ENCODE data around the gene CHST1. TPM values are rescaled to one million over a fixed set of nuclear protein-coding genes. Genes with fewer than 3 reads are reported as not detected.

CHST1 gene
- total RNA-seq, 1 donor from 2014 or later: 0.23 TPM

DNA sequence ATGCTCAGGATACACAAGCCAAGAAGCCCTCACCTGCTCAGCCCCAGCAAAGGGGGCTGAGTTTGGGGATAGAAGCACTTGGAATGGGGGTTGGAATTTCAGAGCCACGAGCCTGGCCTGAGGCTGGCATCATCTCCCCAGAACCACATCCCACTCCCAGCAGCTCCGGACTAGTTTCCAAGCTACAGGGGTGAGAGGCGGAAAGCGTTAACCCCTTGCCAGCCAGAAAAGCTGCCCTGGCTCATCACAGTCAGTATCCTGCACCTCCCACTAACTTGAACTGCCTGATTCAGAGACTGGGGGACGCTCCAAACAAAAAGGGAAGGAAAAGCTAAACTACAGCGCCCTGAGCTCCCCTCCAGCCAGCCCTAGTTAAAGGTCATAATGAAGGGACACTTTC is 19.0 kb upstream of the CHST1 start:
- no peak overlapping the region for H3K27ac Mint-ChIP-seq

GRCh38 chr11:45683271-45684058 is 18.0 kb upstream of the CHST1 start:
- H3K4me3 Mint-ChIP-seq: no peak overlapping the region
- H3K36me3 Mint-ChIP-seq (ENCODE audit: low read depth): no peaks in the 10 kb centered on the region
- no peaks in the 10 kb centered on the region for H3K9me3 Mint-ChIP-seq
- peaks cover 15% of the 10 kb centered on the region for H3K27me3 Mint-ChIP-seq (ENCODE audit: insufficient read depth)
- no peak overlapping the region for H3K27ac Mint-ChIP-seq
- no peak for DNase-seq (ENCODE audit: low spot score)
- intact Hi-C loops (cut with micrococcal nuclease): no loop called here
- H3K4me1 Mint-ChIP-seq (ENCODE audit: low read depth): no peaks in the 10 kb centered on the region

More for the DNA sequence above, 19.0 kb upstream of the CHST1 start:
- Mint-ChIP-seq H3K9me3 (no peaks in the 10 kb centered on the region), H3K36me3 (ENCODE audit: low read depth) (no peaks in the 10 kb centered on the region), H3K4me1 (ENCODE audit: low read depth) (no peaks in the 10 kb centered on the region), H3K4me3 (no peak overlapping the region), H3K27me3 (ENCODE audit: insufficient read depth) (peaks cover 20% of the 10 kb centered on the region)
- no peak for DNase-seq (ENCODE audit: low spot score)
- intact Hi-C loops (cut with micrococcal nuclease): no loop called here

DNA sequence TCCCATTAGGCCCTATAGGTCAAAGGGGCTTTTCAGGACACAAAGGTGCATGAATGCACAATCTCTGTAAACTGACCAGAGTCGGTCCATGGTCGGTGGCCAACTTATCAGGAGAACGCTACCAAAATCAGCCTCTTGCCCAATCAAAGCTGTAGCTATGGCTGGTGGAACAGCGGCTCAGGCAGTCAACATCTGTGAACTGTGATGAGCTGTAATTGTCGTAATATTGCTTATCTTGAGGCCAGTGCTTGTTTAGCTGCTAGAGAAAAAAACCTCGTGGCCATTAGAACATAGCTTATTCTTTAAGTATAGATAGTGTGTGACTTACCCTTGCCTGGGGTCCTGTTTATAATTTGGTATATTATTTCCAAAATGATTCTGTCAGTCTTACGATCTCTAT is 14.4 kb upstream of the CHST1 start:
- DNase-seq (ENCODE audit: low spot score): no peak
- intact Hi-C loops (cut with micrococcal nuclease): no loop called here
- H3K4me3 Mint-ChIP-seq: no peak overlapping the region
- H3K27me3 Mint-ChIP-seq (ENCODE audit: insufficient read depth): peaks cover 10% of the 10 kb centered on the region
- no peaks in the 10 kb centered on the region for H3K36me3 Mint-ChIP-seq (ENCODE audit: low read depth)
- H3K9me3 Mint-ChIP-seq: no peaks in the 10 kb centered on the region
- H3K27ac Mint-ChIP-seq: no peak overlapping the region
- no peaks in the 10 kb centered on the region for H3K4me1 Mint-ChIP-seq (ENCODE audit: low read depth)

GRCh38 chr11:45678976-45679375 is 13.6 kb upstream of the CHST1 start:
- intact Hi-C loops (cut with micrococcal nuclease): no loop called here
- Mint-ChIP-seq H3K4me1 (ENCODE audit: low read depth) (no peaks in the 10 kb centered on the region), H3K27me3 (ENCODE audit: insufficient read depth) (peaks cover 10% of the 10 kb centered on the region), H3K27ac (no peak overlapping the region), H3K9me3 (no peaks in the 10 kb centered on the region), H3K4me3 (no peak overlapping the region), H3K36me3 (ENCODE audit: low read depth) (no peaks in the 10 kb centered on the region)
- no peak for DNase-seq (ENCODE audit: low spot score)

- H3K4me3 Mint-ChIP-seq: no peak overlapping the region
- no peak overlapping the region for H3K27ac Mint-ChIP-seq
- no peaks in the 10 kb centered on the region for H3K9me3 Mint-ChIP-seq
Measured at GRCh38 chr11:45677770-45678512, 12.5 kb upstream of the CHST1 start.

DNA sequence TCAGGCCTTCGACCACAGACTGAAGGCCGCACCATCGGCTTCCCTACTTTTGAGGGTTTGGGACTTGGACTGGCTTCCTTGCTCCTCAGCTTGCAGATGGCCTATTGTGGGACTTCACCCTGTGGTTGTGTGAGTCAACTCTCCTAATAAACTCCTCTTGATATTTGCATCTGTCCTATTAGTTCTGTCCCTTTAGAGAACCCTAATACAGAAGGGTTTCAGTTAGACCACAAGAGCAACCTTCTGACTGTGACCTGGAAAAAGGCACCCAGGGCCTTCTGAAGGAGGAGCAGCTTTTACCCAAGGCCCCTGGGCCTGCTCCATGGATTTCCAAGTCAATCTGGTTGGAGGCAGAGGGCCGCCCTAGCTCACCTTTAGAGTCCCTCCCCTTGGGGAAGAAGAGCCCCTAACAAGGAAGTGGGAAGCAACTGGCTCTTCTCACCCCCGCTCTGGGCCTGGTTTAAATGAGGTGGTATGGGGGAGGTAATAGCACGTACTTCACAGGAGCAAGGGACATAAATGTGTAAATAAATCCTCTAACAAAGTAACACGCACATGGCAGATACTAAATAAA is 11.2 kb upstream of the CHST1 start:
- Mint-ChIP-seq H3K27ac (no peak overlapping the region), H3K4me3 (no peak overlapping the region)

More at GRCh38 chr11:45677770-45678512, 12.5 kb upstream of the CHST1 start:
- no peaks in the 10 kb centered on the region for H3K36me3 Mint-ChIP-seq (ENCODE audit: low read depth)
- H3K4me1 Mint-ChIP-seq (ENCODE audit: low read depth): no peaks in the 10 kb centered on the region
- H3K27me3 Mint-ChIP-seq (ENCODE audit: insufficient read depth): peaks cover 7% of the 10 kb centered on the region
- no peak for DNase-seq (ENCODE audit: low spot score)
- intact Hi-C loops (cut with micrococcal nuclease): no loop called here

GRCh38 chr11:45675646-45676045 is 10.2 kb upstream of the CHST1 start:
- no peak for DNase-seq (ENCODE audit: low spot score)
- H3K27me3 Mint-ChIP-seq (ENCODE audit: insufficient read depth): peaks cover 7% of the 10 kb centered on the region
- no peaks in the 10 kb centered on the region for H3K36me3 Mint-ChIP-seq (ENCODE audit: low read depth)
- no peaks in the 10 kb centered on the region for H3K4me1 Mint-ChIP-seq (ENCODE audit: low read depth)
- no peak overlapping the region for H3K27ac Mint-ChIP-seq
- no peak overlapping the region for H3K4me3 Mint-ChIP-seq
- intact Hi-C loops (cut with micrococcal nuclease): no loop called here
- H3K9me3 Mint-ChIP-seq: no peaks in the 10 kb centered on the region

More for the DNA sequence above, 11.2 kb upstream of the CHST1 start:
- Mint-ChIP-seq H3K36me3 (ENCODE audit: low read depth) (no peaks in the 10 kb centered on the region), H3K9me3 (no peaks in the 10 kb centered on the region), H3K4me1 (ENCODE audit: low read depth) (no peaks in the 10 kb centered on the region), H3K27me3 (ENCODE audit: insufficient read depth) (peaks cover 7% of the 10 kb centered on the region)
- DNase-seq (ENCODE audit: low spot score): no peak
- intact Hi-C loops (cut with micrococcal nuclease): no loop called here

- intact Hi-C loops (cut with micrococcal nuclease): no loop called here
- H3K4me1 Mint-ChIP-seq (ENCODE audit: low read depth): no peaks in the 10 kb centered on the region
- H3K36me3 Mint-ChIP-seq (ENCODE audit: low read depth): no peaks in the 10 kb centered on the region
- no peak overlapping the region for H3K4me3 Mint-ChIP-seq
- H3K27me3 Mint-ChIP-seq (ENCODE audit: insufficient read depth): peaks cover 2% of the 10 kb centered on the region
- no peak for DNase-seq (ENCODE audit: low spot score)
- no peaks in the 10 kb centered on the region for H3K9me3 Mint-ChIP-seq
- no peak overlapping the region for H3K27ac Mint-ChIP-seq
Measured at GRCh38 chr11:45674481-45675190, 9.2 kb upstream of the CHST1 start.

DNA sequence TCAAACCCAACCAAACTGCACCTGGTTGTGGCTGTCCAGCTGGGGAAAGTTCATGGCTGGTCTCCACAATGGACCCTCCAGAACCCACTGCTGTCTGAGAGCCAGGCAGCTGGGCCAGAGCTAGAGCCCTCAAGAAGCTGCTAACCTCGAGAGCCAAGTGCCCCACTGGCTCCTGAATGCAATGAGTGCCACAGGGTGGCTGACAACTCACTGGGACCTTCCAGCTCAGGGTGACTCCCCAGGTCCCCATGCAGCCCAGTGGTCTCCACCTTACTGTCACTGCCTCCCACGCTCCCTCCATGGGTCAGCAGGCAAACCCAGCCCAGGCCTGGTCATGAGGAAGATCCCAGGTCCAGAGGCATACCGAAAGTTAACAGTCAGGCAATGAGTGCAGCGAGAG is 8.0 kb upstream of the CHST1 start:
- H3K4me1 Mint-ChIP-seq (ENCODE audit: low read depth): no peaks in the 10 kb centered on the region
- no peak overlapping the region for H3K27ac Mint-ChIP-seq
- intact Hi-C loops (cut with micrococcal nuclease): no loop called here
- DNase-seq (ENCODE audit: low spot score): no peak
- no peak overlapping the region for H3K4me3 Mint-ChIP-seq
- no peaks in the 10 kb centered on the region for H3K36me3 Mint-ChIP-seq (ENCODE audit: low read depth)
- H3K27me3 Mint-ChIP-seq (ENCODE audit: insufficient read depth): peaks cover 8% of the 10 kb centered on the region
- no peaks in the 10 kb centered on the region for H3K9me3 Mint-ChIP-seq

DNA sequence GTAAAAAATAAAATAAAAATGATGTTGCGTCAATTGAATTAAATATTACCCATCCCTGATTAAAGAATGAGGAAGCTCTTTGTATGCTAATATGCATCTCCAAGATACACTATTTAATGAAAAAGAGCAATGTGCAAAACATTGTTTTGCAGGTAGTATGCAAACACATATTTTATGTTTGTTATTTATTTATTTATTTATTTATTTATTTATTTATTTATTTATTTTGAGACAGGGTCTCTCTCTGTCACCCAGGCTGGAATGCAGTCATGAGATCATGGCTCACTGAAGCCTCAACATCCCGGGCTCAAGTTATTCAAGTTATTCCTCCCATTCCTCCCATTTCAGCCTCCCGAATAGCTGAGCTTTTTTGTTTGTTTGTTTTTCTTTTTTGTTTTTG is 7.2 kb upstream of the CHST1 start:
- Mint-ChIP-seq H3K4me1 (ENCODE audit: low read depth) (no peaks in the 10 kb centered on the region), H3K27me3 (ENCODE audit: insufficient read depth) (peaks cover 17% of the 10 kb centered on the region), H3K27ac (no peak overlapping the region), H3K36me3 (ENCODE audit: low read depth) (no peaks in the 10 kb centered on the region), H3K9me3 (no peaks in the 10 kb centered on the region), H3K4me3 (no peak overlapping the region)
- intact Hi-C loops (cut with micrococcal nuclease): no loop called here
- no peak for DNase-seq (ENCODE audit: low spot score)

DNA sequence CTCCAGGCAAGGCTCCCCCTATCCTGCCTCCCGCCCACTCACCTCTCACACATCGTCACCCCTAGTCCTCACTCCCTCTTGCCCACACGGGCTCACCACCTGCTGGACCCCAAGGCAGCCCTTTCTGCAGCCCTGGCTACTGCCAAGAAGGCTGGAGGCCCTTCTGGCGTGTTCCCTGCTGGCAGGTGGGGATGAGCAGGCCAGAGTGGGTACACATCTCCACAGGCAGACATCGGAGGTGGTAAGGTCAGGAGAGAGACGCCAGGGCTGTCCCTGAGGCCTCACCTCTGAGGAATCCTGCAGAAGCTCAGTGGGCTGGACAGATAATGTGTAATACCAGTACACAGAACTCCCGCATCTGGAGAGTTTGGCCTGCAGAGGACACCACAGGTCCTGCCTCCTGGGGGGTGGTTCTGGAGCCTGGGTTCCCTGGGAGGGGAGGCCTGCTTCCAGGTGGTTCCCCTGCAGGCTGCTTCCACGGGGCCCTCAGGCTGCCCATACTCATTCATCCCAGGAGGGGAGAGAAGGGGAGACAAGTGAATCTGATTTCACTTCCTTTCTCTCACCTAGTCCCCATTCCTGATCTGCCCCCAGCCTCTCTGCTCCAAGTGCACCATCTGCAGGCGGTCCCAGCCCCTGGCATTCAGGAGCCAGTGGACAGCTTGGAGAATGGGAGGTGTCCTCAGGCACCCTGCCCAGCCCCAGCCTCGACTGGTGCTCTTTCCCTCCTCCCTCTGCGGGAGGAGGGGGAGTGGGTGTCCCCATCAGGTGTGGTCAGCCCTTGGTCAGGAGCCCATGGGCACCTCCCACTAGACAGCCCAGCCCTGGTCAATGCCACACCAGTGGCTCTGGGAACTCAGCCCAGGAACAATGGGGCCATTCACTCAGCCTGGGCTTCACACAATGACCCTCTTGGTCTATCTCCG is 6.1 kb upstream of the CHST1 start:
- Mint-ChIP-seq H3K9me3 (no peaks in the 10 kb centered on the region), H3K36me3 (ENCODE audit: low read depth) (no peaks in the 10 kb centered on the region), H3K4me3 (no peak overlapping the region), H3K27me3 (ENCODE audit: insufficient read depth) (peaks cover 27% of the 10 kb centered on the region), H3K27ac (no peak overlapping the region), H3K4me1 (ENCODE audit: low read depth) (no peaks in the 10 kb centered on the region)
- DNase-seq (ENCODE audit: low spot score): no peak
- intact Hi-C loops (cut with micrococcal nuclease): no loop called here

All from activated T-helper 1 cell treated with anti-CD3 and anti-CD28 coated beads, Interleukin-12 subunit alpha, Interleukin-12 subunit beta, Interleukin-2, Interleukin-4 antibody, amounts not matched to agents 30 ng/mL and 10 ng/mL and 1 ng/mL, durations not matched to agents 14 hours and 24 hours and 36 hours (primary cell).